ENCODE results near the gene ANXA11. TPM values are rescaled to one million over a fixed set of nuclear protein-coding genes. Genes with fewer than 3 reads are reported as not detected.
A peak's percentile ranks its signal among the peaks of the same experiment; 100 is the strongest.

ANXA11 gene
- total RNA-seq, 1 experiment from 2014 or later, result 327 TPM

DNA sequence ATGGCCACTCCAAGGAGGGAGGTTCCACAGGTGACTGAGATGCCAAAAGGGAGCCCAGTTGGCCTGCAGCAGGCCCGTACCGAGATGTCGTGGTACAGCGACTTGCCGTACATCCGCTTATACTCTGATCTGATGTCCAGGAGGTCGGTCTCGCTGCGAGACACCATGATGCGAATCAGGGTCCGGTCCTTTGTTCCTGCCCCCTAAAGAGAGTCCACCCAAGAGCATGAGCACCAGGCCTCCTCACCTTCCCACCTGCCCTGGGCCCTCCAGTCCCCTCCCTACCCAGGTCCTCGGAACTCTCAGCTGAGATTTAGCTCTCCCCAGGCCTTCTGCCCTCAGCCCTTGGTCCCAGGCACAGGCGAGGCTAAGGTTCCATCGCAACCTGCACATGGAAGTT is 47.8 kb downstream of the ANXA11 start:
- ChIA-PET CTCF (no interaction called here), POLR2A (no interaction called here)
- Mint-ChIP-seq H3K4me3 (ENCODE audit: unreplicated experiment) (no peak overlapping the region), H3K36me3 (ENCODE audit: insufficient read depth, unreplicated experiment) (peaks cover 97% of the 10 kb centered on the region), H3K27ac (ENCODE audit: unreplicated experiment) (no peak overlapping the region), H3K9me3 (ENCODE audit: unreplicated experiment) (no peaks in the 10 kb centered on the region), H3K27me3 (ENCODE audit: insufficient read depth, unreplicated experiment) (no peaks in the 10 kb centered on the region), H3K4me1 (ENCODE audit: low read depth, unreplicated experiment) (no peaks in the 10 kb centered on the region)
- no peaks in the 10 kb centered on the region for H3K4me1 ChIP-seq
- no peak for DNase-seq
- H3K4me3 ChIP-seq (ENCODE audit: low read depth, low read length), result no peak overlapping the region
- no peaks in the 10 kb centered on the region for H3K27me3 ChIP-seq (replicated peaks; ENCODE audit: control insufficient read depth, insufficient read depth, low read length)
- TF ChIP-seq, protein P1, sequence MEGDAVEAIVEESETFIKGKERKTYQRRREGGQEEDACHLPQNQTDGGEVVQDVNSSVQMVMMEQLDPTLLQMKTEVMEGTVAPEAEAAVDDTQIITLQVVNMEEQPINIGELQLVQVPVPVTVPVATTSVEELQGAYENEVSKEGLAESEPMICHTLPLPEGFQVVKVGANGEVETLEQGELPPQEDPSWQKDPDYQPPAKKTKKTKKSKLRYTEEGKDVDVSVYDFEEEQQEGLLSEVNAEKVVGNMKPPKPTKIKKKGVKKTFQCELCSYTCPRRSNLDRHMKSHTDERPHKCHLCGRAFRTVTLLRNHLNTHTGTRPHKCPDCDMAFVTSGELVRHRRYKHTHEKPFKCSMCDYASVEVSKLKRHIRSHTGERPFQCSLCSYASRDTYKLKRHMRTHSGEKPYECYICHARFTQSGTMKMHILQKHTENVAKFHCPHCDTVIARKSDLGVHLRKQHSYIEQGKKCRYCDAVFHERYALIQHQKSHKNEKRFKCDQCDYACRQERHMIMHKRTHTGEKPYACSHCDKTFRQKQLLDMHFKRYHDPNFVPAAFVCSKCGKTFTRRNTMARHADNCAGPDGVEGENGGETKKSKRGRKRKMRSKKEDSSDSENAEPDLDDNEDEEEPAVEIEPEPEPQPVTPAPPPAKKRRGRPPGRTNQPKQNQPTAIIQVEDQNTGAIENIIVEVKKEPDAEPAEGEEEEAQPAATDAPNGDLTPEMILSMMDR (IDR thresholded peaks at IDR 0.05; ENCODE audit: insufficient read depth in 1 of 2, low read depth in 1 of 2, low read length in 1 of 2, severe bottlenecking in 1 of 2, unreplicated experiment in 1 of 2), result no peak
- peaks cover 2% of the 10 kb centered on the region; the same call in 1 of the 2 replicates for H3K36me3 ChIP-seq (ENCODE audit: control insufficient read depth, insufficient read depth, low read length)
- intact Hi-C loops (cut with micrococcal nuclease; ENCODE audit: unreplicated experiment), result no loop called here
- no TSS peak for BruUV-seq (replicated peaks)
- H3K9me3 ChIP-seq, result no peaks in the 10 kb centered on the region

DNA sequence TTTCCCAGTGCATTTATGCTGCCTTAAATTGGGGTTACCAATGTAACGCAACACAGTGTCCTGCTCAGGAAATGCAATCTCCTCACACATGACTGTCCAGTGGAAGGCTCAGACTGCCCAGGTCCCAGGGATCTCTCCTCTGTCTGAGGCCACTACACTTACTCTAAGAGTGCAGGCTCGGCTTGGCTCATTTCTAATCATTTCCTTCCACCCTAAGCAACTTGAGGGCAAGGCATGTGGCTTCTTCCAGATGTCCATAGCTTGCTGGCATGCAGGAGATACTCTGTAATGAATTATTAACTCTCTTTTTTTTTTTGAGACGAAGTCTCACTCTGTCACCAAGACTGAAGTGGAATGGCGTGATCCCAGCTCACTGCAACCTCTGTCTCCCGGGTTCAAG is 49.1 kb downstream of the ANXA11 start:
- Mint-ChIP-seq H3K9me3 (ENCODE audit: unreplicated experiment) (no peaks in the 10 kb centered on the region), H3K27ac (ENCODE audit: unreplicated experiment) (peak overlapping the region; percentile 57), H3K4me3 (ENCODE audit: unreplicated experiment) (no peak overlapping the region), H3K4me1 (ENCODE audit: low read depth, unreplicated experiment) (no peaks in the 10 kb centered on the region), H3K27me3 (ENCODE audit: insufficient read depth, unreplicated experiment) (no peaks in the 10 kb centered on the region), H3K36me3 (ENCODE audit: insufficient read depth, unreplicated experiment) (peaks cover 97% of the 10 kb centered on the region)
- TF ChIP-seq, protein P1 (IDR thresholded peaks at IDR 0.05; ENCODE audit: insufficient read depth in 1 of 2, low read depth in 1 of 2, low read length in 1 of 2, severe bottlenecking in 1 of 2, unreplicated experiment in 1 of 2), result no peak
- intact Hi-C loops (cut with micrococcal nuclease; ENCODE audit: unreplicated experiment), result no loop called here
- no peaks in the 10 kb centered on the region for H3K36me3 ChIP-seq (ENCODE audit: control insufficient read depth, insufficient read depth, low read length)
- no peaks in the 10 kb centered on the region for H3K27me3 ChIP-seq (replicated peaks; ENCODE audit: control insufficient read depth, insufficient read depth, low read length)
- no peak for DNase-seq
- POLR2A ChIA-PET, result no interaction called here
- H3K9me3 ChIP-seq, result no peaks in the 10 kb centered on the region
- no TSS peak for BruUV-seq (replicated peaks)
- CTCF ChIA-PET, result no interaction called here
- H3K4me3 ChIP-seq (ENCODE audit: low read depth, low read length), result no peak overlapping the region
- H3K4me1 ChIP-seq, result no peaks in the 10 kb centered on the region

DNA sequence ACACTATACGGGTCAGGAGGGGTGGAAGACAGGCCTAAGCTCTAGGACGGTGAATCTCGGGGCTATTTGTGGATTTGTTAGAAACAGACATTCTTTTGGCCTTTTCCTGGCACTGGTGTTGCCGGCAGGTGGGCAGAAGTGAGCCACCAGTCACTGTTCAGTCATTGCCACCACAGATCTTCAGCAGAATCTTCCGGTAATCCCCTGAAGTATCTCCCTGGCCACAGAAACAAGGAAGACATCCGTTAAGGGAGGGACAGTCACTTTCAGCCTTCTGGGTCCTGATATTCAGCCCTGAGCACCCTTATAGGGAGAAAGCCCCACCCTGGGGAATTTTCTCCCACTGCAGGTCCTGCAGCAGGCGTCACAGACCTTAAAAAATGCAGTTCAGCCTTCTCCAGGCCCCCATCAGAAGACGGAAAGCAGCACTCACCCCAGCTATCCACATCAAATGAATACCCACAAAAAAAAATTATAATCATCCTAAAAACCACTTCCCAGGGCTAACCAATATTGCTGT is 49.6 kb downstream of the ANXA11 start:
- Mint-ChIP-seq H3K4me1 (ENCODE audit: low read depth, unreplicated experiment) (no peaks in the 10 kb centered on the region), H3K27me3 (ENCODE audit: insufficient read depth, unreplicated experiment) (no peaks in the 10 kb centered on the region), H3K9me3 (ENCODE audit: unreplicated experiment) (no peaks in the 10 kb centered on the region), H3K36me3 (ENCODE audit: insufficient read depth, unreplicated experiment) (peaks cover 95% of the 10 kb centered on the region), H3K4me3 (ENCODE audit: unreplicated experiment) (no peak overlapping the region), H3K27ac (ENCODE audit: unreplicated experiment) (peak overlapping the region; percentile 57)
- Histone ChIP-seq H3K4me3 (ENCODE audit: low read depth, low read length) (no peak overlapping the region), H3K9me3 (no peaks in the 10 kb centered on the region), H3K4me1 (no peaks in the 10 kb centered on the region), H3K27me3 (replicated peaks; ENCODE audit: control insufficient read depth, insufficient read depth, low read length) (no peaks in the 10 kb centered on the region), H3K36me3 (ENCODE audit: control insufficient read depth, insufficient read depth, low read length) (no peaks in the 10 kb centered on the region)
- no peak for DNase-seq
- POLR2A ChIA-PET, result no interaction called here
- CTCF ChIA-PET, result no interaction called here
- intact Hi-C loops (cut with micrococcal nuclease; ENCODE audit: unreplicated experiment), result no loop called here
- TF ChIP-seq, protein P1 (IDR thresholded peaks at IDR 0.05; ENCODE audit: insufficient read depth in 1 of 2, low read depth in 1 of 2, low read length in 1 of 2, severe bottlenecking in 1 of 2, unreplicated experiment in 1 of 2), result no peak
- no TSS peak for BruUV-seq (replicated peaks)
